Neuron (in vitro differentiated cells): ENCODE results near the gene NHLRC4.

Experiments used
- H2AFZ ChIP-seq: one replicate; pipeline ENCODE4 v1.6.1; 2013; ENCODE audit warnings: low read depth, mild to moderate bottlenecking, inconsistent platforms, low read length, moderate library complexity
- H3K27me3 ChIP-seq: one replicate; pipeline ENCODE4 v1.6.1; 2013; ENCODE audit warnings: low read length; ENCODE audit not compliant: insufficient read depth
- H3K36me3 ChIP-seq: one replicate; pipeline ENCODE4 v1.6.1; 2013; ENCODE audit warnings: low read length; ENCODE audit not compliant: insufficient read depth
- H3K4me1 ChIP-seq: one replicate; pipeline ENCODE4 v1.6.1; 2013; ENCODE audit warnings: low read length; ENCODE audit not compliant: insufficient read depth
- H3K4me3 ChIP-seq: 2 replicates; pipeline ENCODE4 v1.5.1; 2013; ENCODE audit warnings: mild to moderate bottlenecking, low read length, moderate library complexity
- H3K9me3 ChIP-seq: one replicate; pipeline ENCODE4 v1.6.1; 2013; ENCODE audit warnings: low read length

Gene NHLRC4

DNA sequence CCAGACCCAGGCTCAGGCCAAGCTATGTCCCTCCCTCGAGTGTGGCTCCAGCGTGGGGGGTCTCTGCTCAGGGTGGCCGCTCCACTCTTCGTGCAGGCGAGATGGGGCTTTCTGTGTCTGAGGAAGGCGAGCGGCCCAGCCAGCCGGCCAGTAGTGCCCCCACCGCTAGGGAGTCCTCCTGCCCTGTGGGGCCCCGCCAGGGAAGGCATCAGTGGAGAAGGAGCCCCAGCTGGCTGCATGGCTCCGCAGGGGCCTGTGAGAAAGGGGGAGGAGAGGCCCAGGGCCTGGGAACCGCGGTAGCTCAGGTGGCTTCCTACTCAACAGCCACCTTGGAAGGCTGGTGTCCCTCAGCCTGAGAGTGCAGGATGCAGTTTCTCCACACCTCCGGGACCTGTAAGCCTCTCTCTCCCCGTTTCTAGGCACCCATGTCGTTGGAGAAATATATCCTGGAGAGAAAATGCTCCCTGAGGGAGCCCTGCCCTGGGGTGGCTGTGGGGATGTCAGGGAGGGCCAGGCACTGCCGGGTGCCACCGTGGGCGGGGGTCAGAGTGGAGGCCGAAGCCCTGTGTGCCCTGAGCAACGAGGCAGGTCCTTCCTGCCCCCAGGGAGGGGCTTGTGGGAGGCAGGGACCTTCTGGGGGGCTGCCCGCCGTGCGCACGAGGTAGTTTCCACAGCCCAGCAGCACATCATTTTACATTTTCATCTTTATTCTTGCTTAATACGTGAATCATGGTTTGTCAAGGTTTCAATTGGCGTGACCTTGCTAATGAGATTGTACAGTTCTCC is 6.3 kb downstream of the NHLRC4 start:
- Histone ChIP-seq H3K36me3 (peaks cover 26% of the 10 kb centered on the region), H2AFZ (no peak overlapping the region), H3K27me3 (no peaks in the 10 kb centered on the region), H3K4me3 (no peak overlapping the region), H3K9me3 (no peaks in the 10 kb centered on the region), H3K4me1 (peaks cover 17% of the 10 kb centered on the region)

DNA sequence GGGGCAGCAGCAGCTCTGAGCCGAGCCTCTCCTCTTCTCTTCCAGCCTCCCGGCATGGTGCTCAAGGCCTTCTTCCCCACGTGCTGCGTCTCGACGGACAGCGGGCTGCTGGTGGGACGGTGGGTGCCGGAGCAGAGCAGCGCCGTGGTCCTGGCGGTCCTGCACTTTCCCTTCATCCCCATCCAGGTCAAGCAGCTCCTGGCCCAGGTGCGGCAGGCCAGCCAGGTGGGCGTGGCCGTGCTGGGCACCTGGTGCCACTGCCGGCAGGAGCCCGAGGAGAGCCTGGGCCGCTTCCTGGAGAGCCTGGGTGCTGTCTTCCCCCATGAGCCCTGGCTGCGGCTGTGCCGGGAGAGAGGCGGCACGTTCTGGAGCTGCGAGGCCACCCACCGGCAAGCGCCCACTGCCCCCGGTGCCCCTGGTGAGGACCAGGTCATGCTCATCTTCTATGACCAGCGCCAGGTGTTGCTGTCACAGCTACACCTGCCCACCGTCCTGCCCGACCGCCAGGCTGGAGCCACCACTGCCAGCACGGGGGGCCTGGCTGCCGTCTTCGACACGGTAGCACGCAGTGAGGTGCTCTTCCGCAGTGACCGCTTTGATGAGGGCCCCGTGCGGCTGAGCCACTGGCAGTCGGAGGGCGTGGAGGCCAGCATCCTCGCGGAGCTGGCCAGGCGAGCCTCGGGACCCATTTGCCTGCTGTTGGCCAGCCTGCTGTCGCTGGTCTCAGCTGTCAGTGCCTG is 7.4 kb downstream of the NHLRC4 start:
- Histone ChIP-seq H2AFZ (no peak overlapping the region), H3K4me1 (peaks cover 12% of the 10 kb centered on the region), H3K27me3 (no peaks in the 10 kb centered on the region), H3K4me3 (no peak overlapping the region), H3K9me3 (no peaks in the 10 kb centered on the region), H3K36me3 (peaks cover 26% of the 10 kb centered on the region)

DNA sequence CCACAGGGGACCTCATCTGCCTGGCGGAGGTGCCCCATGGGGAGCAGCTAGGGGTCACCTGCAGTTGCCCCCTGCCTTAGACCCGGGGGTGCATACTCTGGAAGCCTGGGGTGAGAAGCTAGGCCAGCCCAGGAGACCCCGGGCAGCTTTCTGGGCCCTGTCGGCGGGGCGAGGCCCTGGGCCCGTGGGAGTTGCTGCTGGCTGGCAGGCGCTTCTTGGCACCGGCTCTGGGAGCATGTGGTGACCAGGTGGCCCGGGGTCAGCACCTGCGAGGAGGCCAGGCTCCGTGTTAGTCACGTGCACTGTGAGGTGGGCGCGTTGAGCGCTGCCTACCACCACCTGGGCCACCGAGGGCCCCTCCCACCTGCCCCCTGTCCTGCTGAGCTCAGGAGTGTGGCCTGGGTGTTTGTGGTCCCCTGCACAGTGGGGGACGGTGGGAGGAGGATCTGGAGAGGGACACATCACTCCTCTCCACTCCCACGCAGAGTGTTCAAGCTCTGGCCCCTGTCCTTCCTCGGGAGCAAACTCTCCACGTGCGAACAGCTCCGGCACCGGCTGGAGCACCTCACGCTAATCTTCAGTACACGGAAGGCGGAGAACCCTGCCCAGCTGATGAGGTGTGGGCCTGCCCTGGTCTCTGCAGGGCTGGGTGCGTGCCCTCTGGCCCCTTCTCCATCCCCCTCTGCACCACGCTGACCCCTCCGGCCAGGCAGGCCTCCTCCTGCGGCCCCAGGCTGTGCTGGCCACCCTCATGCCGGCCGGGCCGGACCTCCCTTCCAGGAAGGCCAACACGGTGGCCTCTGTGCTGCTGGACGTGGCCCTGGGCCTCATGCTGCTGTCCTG is 8.8 kb downstream of the NHLRC4 start:
- H3K4me3 ChIP-seq, result no peak overlapping the region
- H3K27me3 ChIP-seq, result no peaks in the 10 kb centered on the region
- H3K36me3 ChIP-seq, result peaks cover 27% of the 10 kb centered on the region
- H3K9me3 ChIP-seq, result no peaks in the 10 kb centered on the region
- peaks cover 10% of the 10 kb centered on the region for H3K4me1 ChIP-seq
- H2AFZ ChIP-seq, result no peak overlapping the region

DNA sequence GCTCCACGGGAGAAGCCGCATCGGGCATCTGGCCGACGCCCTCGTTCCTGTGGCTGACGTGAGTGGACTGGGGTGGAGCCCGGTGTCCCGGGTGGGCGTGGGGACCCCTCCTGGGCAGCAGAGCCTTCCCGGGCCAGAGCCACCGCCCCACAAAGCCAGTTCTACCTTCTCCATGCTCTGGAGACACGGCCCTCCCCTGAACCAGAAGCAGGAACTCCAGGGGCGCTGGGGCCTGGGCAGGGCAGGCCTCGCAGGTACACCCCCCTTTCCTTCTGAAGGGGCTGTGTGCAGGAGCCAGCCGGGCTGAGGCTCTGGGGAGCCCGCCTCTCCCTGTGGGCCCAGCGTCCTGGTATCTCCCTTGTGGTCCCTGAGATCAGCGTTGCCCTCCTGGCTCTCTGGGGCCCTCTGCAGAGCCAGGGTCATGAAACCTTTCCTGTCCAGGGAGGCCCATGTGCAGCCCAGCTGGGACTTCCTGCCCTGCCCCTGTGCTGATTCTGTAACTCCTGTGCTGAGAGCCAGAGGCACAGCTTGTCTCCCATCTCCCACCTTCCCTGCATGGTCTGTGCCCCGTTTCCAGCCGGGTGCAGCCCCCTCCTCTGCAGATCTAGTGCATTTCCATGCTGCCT is 9.5 kb downstream of the NHLRC4 start:
- no peak overlapping the region for H3K4me3 ChIP-seq

DNA sequence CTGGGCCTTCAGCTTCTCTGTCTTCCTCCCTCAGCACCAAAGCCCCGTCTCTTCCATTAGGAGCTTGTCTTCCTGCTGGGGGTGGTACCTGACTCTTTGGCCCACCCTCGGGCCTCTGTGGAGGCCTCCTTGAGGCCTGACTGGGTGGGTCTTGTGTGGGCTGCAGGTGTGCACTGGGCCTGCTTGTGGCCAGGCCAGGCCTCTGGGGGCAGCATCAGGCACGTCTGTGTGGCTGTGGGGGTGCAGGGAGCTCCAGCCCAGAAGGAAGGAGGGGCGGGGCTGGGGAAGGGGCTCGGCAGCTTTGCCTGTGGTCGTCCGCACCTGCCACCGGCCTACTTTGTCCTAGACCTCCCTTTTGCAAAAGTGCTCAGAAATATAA is 10.0 kb downstream of the NHLRC4 start:
- no peaks in the 10 kb centered on the region for H3K27me3 ChIP-seq
- H3K36me3 ChIP-seq, result peaks cover 34% of the 10 kb centered on the region
- peaks cover 3% of the 10 kb centered on the region for H3K4me1 ChIP-seq
- H3K4me3 ChIP-seq, result no peak overlapping the region
- no peak overlapping the region for H2AFZ ChIP-seq
- H3K9me3 ChIP-seq, result no peaks in the 10 kb centered on the region

More for the DNA sequence above, 9.5 kb downstream of the NHLRC4 start:
- no peaks in the 10 kb centered on the region for H3K9me3 ChIP-seq
- H3K4me1 ChIP-seq, result peaks cover 3% of the 10 kb centered on the region
- H3K36me3 ChIP-seq, result peaks cover 34% of the 10 kb centered on the region
- H3K27me3 ChIP-seq, result no peaks in the 10 kb centered on the region
- H2AFZ ChIP-seq, result no peak overlapping the region

DNA sequence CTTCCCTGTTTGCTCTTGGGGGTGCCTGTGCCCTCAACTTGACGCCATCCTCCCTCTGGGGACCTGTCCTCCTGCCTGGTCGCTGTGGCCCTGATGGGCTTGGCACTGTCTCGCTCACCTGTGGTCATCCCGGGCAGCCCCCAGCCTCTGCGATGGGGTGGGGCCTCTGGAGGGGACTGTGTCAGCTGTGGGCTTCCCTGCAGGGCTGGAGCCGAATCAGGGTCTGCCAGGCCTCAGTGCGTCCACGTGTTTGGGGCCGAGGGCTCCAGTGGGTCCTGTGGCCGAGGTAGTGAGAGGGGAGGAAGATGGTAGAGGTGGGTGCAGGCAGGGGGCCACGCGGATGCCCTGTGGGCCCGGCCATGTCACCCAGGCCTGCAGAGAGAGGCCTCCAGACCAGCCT is 11.0 kb downstream of the NHLRC4 start:
- no peaks in the 10 kb centered on the region for H3K9me3 ChIP-seq
- no peaks in the 10 kb centered on the region for H3K27me3 ChIP-seq
- peaks cover 35% of the 10 kb centered on the region for H3K36me3 ChIP-seq
- no peak overlapping the region for H2AFZ ChIP-seq
- peaks cover 3% of the 10 kb centered on the region for H3K4me1 ChIP-seq
- H3K4me3 ChIP-seq, result no peak overlapping the region

DNA sequence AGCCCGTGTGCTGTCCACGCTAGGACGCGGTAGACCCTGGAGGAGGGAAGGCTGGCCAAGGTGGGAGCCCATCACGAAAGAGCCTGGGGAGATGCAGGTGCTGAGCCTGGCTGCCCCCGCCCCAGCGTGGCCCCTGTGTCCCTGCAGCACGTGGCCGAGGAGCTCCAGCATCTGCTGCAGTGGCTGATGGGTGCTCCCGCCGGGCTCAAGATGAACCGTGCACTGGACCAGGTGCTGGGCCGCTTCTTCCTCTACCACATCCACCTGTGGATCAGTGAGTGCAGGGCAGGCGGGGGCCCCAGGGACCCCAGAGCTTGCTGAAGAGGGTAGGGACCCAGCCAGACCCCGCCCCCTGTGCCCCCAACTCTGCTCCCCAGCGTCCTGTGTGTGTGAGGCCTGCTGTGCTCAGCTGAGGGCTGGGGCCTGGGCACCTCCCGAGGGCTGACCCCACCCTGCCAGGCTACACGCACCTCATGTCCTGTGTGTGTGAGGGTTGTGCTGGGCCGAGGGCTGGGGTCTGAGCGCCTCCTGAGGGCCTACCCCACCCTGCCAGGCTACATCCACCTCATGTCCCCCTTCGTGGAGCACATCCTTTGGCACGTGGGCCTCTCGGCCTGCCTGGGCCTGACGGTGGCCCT is 11.5 kb downstream of the NHLRC4 start:
- peaks cover 3% of the 10 kb centered on the region for H3K4me1 ChIP-seq
- H3K9me3 ChIP-seq, result no peaks in the 10 kb centered on the region
- peaks cover 37% of the 10 kb centered on the region for H3K36me3 ChIP-seq
- no peak overlapping the region for H3K4me3 ChIP-seq
- no peaks in the 10 kb centered on the region for H3K27me3 ChIP-seq
- H2AFZ ChIP-seq, result no peak overlapping the region

DNA sequence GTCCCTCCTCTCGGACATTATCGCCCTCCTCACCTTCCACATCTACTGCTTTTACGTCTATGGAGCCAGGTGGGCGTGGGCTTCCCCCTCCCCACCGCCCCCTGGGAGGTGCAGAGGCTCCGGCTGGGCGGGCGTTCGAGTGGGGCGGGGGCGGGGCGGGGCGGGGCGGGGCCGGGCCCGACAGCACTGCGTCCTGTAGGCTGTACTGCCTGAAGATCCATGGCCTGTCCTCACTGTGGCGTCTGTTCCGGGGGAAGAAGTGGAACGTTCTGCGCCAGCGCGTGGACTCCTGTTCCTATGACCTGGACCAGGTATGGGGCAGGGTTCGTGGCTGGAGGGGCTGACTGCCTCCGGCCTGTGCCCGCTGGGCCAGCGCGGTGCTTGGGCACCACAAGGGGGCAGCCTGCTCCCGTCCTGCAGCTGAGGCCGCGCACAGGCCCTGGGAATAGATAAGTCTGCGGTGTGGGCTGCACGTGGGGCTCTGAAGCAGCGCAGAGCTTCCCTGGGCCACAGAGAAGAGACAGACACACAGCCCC is 12.1 kb downstream of the NHLRC4 start:
- no peaks in the 10 kb centered on the region for H3K27me3 ChIP-seq
- no peak overlapping the region for H2AFZ ChIP-seq
- no peak overlapping the region for H3K4me3 ChIP-seq

DNA sequence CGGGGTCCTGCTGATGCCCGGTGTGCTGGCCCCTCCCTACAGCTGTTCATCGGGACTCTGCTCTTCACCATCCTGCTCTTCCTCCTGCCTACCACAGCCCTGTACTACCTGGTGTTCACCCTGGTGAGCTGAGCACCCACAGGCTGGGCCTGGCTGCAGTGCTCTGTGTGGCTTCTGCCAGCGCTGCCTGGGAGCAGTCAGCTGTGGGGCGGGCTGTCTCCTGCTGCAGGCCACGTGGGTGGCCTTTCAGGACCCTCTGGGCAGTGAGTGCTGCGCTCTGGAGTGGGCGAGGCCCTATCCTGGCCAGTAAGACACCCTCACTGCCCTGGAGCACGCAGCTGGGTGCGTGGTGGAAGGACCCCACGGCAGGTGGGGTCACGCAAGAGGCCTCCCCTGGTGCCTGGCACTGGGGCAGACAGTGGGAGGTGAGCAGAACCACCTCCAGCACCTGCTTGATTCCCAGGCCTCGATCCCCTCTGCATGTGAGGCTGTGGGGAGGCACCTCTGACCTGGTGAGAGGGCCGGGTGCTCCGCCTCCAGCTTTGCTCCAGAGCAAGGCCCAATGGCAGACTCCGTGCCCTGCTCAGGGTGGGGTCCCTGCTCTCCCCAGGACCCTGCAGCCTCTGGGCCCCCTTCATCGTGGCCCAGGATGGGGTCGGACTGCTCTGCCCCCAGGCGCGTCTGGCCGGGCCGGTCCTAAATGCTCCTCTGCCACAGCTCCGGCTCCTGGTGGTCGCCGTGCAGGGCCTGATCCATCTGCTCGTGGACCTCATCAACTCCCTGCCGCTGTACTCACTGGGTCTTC is 13.5 kb downstream of the NHLRC4 start:
- no peaks in the 10 kb centered on the region for H3K9me3 ChIP-seq
- no peaks in the 10 kb centered on the region for H3K27me3 ChIP-seq
- H2AFZ ChIP-seq, result no peak overlapping the region
- no peak overlapping the region for H3K4me3 ChIP-seq
- peaks cover 5% of the 10 kb centered on the region for H3K4me1 ChIP-seq
- H3K36me3 ChIP-seq, result peaks cover 22% of the 10 kb centered on the region

More for the DNA sequence above, 12.1 kb downstream of the NHLRC4 start:
- H3K4me1 ChIP-seq, result peaks cover 5% of the 10 kb centered on the region
- H3K9me3 ChIP-seq, result no peaks in the 10 kb centered on the region
- peaks cover 36% of the 10 kb centered on the region for H3K36me3 ChIP-seq

DNA sequence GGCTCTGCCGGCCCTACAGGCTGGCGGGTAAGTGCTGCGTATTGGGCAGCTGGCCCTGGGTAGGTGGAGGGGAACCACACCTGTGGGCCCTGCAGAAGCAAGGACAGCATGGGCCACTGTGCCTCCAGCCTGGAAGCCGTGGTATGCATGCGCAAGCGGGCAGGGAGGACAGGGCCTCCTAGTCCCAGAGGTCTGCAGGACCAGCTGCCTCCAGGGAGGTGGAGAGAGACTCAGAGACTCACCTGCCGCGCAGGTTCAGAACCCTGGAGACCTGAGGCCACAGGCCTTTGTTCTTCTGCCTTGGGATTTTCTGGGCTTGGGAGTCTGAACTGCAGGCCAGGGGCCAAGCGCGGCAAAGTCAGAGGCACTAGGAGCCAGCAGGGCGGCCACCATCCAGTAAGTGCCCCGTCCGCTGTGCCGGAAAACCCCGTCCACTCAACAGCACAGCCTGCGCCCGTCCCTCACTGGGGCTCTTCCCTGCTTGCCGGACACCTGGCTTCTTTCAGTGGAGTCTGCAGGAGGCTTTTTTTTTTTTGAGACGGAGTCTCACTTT is 14.2 kb downstream of the NHLRC4 start:
- Histone ChIP-seq H3K4me1 (peaks cover 5% of the 10 kb centered on the region), H3K4me3 (no peak overlapping the region), H3K36me3 (peaks cover 17% of the 10 kb centered on the region), H2AFZ (no peak overlapping the region), H3K27me3 (no peaks in the 10 kb centered on the region), H3K9me3 (no peaks in the 10 kb centered on the region)

DNA sequence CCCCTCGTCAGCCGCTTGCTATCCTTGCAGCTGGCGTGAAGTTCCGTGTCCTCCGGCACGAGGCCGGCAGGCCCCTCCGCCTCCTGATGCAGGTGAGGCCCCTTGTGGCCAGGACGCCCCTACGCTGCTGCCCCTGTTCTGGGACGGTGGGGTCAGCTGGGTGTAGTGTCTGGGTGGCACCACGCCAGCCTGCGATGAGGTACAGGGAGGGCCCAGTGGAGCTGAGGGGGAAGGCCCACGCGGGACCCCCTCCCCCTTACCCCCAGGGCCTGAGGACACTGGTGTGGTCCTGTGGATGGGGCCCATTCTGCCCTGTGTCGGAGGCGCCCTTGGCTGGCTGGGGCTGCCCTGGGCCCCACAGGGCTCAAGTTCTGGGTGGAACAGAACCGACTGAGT is 15.4 kb downstream of the NHLRC4 start:
- Histone ChIP-seq H3K27me3 (no peaks in the 10 kb centered on the region), H2AFZ (no peak overlapping the region), H3K4me3 (no peak overlapping the region), H3K4me1 (peaks cover 2% of the 10 kb centered on the region), H3K36me3 (peaks cover 16% of the 10 kb centered on the region), H3K9me3 (no peaks in the 10 kb centered on the region)
